ENCODE data around the gene AHCYL2. TPM values are rescaled to one million over a fixed set of nuclear protein-coding genes. Genes with fewer than 3 reads are reported as not detected.

The AHCYL2 gene
- total RNA-seq, 1 experiment from 2014 or later: 25.6 TPM

GRCh38 chr7:129341816-129342806 lies 117.3 kb downstream of the AHCYL2 start:
- peaks cover 18% of the 10 kb centered on the region for H3K4me1 Mint-ChIP-seq
- no peaks in the 10 kb centered on the region for H3K36me3 Mint-ChIP-seq
- no peak overlapping the region for H3K4me3 Mint-ChIP-seq
- POLR2A ChIA-PET: no interaction called here
- no peaks in the 10 kb centered on the region for H3K27me3 Mint-ChIP-seq (ENCODE audit: low read depth)
- ATAC-seq (no peak), DNase-seq (ENCODE audit: low spot score) (no peak)
- H3K27ac Mint-ChIP-seq: no peak overlapping the region
- no peak for TF ChIP-seq RELA (CRISPR knock-in tag; IDR thresholded peaks at IDR 0.05; ENCODE audit: borderline replicate concordance)
- TF ChIP-seq ESRRA (CRISPR knock-in tag; IDR thresholded peaks at IDR 0.05; ENCODE audit: borderline replicate concordance): no peak
- TF ChIP-seq, protein P1, sequence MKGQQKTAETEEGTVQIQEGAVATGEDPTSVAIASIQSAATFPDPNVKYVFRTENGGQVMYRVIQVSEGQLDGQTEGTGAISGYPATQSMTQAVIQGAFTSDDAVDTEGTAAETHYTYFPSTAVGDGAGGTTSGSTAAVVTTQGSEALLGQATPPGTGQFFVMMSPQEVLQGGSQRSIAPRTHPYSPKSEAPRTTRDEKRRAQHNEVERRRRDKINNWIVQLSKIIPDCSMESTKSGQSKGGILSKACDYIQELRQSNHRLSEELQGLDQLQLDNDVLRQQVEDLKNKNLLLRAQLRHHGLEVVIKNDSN (CRISPR knock-in tag; IDR thresholded peaks at IDR 0.05): no peak
- TF ChIP-seq SP1 (CRISPR knock-in tag; conservative IDR thresholded peaks at IDR 0.05): no peak
- TF ChIP-seq HMGXB4 (CRISPR knock-in tag; IDR thresholded peaks at IDR 0.05): no peak
- no peak for TF ChIP-seq NFE2L1 (CRISPR knock-in tag; IDR thresholded peaks at IDR 0.05)
- TF ChIP-seq ZBTB21 (CRISPR knock-in tag; IDR thresholded peaks at IDR 0.05; ENCODE audit: borderline replicate concordance): no peak
- TF ChIP-seq JUN (CRISPR knock-in tag; IDR thresholded peaks at IDR 0.05): no peak
- no peak for TF ChIP-seq ZNF232 (CRISPR knock-in tag; IDR thresholded peaks at IDR 0.05)
- CTCF ChIA-PET: interaction anchor here (0.6 to 2.1 kb wide), 33 partner anchors 8 to 488 kb away, joined by 3 to 25 read pairs (median 5); partner anchors contain the start of genes AHCYL2 and STRIP2
- H3K9me3 Mint-ChIP-seq: no peaks in the 10 kb centered on the region

- CTCF ChIA-PET: interaction anchor here (0.6 to 2.1 kb wide), 32 partner anchors 9 to 487 kb away, joined by 3 to 25 read pairs (median 5); partner anchors contain the start of genes AHCYL2 and STRIP2
- Mint-ChIP-seq H3K27ac (no peak overlapping the region), H3K27me3 (ENCODE audit: low read depth) (no peaks in the 10 kb centered on the region), H3K4me3 (no peak overlapping the region), H3K36me3 (no peaks in the 10 kb centered on the region), H3K4me1 (peaks cover 18% of the 10 kb centered on the region), H3K9me3 (no peaks in the 10 kb centered on the region)
- POLR2A ChIA-PET: no interaction called here
- ATAC-seq (no peak), DNase-seq (ENCODE audit: low spot score) (no peak)
- TF ChIP-seq, protein P2, sequence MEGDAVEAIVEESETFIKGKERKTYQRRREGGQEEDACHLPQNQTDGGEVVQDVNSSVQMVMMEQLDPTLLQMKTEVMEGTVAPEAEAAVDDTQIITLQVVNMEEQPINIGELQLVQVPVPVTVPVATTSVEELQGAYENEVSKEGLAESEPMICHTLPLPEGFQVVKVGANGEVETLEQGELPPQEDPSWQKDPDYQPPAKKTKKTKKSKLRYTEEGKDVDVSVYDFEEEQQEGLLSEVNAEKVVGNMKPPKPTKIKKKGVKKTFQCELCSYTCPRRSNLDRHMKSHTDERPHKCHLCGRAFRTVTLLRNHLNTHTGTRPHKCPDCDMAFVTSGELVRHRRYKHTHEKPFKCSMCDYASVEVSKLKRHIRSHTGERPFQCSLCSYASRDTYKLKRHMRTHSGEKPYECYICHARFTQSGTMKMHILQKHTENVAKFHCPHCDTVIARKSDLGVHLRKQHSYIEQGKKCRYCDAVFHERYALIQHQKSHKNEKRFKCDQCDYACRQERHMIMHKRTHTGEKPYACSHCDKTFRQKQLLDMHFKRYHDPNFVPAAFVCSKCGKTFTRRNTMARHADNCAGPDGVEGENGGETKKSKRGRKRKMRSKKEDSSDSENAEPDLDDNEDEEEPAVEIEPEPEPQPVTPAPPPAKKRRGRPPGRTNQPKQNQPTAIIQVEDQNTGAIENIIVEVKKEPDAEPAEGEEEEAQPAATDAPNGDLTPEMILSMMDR (IDR thresholded peaks at IDR 0.05): peak; percentile 25; the same call in 1 of the 2 replicates
- TF ChIP-seq, protein P3, sequence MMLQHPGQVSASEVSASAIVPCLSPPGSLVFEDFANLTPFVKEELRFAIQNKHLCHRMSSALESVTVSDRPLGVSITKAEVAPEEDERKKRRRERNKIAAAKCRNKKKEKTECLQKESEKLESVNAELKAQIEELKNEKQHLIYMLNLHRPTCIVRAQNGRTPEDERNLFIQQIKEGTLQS (CRISPR knock-in tag; conservative IDR thresholded peaks at IDR 0.05): no peak
Measured at GRCh38 chr7:129343099-129343700, 118.4 kb downstream of the AHCYL2 start.

GRCh38 chr7:129347330-129347729 lies 122.5 kb downstream of the AHCYL2 start:
- Mint-ChIP-seq H3K9me3 (no peaks in the 10 kb centered on the region), H3K4me3 (no peak overlapping the region), H3K27ac (peak overlapping the region; percentile 45; the same call in 1 of the 2 replicates), H3K4me1 (peaks cover 2% of the 10 kb centered on the region), H3K27me3 (ENCODE audit: low read depth) (no peaks in the 10 kb centered on the region), H3K36me3 (no peaks in the 10 kb centered on the region)
- TF ChIP-seq, protein P4, sequence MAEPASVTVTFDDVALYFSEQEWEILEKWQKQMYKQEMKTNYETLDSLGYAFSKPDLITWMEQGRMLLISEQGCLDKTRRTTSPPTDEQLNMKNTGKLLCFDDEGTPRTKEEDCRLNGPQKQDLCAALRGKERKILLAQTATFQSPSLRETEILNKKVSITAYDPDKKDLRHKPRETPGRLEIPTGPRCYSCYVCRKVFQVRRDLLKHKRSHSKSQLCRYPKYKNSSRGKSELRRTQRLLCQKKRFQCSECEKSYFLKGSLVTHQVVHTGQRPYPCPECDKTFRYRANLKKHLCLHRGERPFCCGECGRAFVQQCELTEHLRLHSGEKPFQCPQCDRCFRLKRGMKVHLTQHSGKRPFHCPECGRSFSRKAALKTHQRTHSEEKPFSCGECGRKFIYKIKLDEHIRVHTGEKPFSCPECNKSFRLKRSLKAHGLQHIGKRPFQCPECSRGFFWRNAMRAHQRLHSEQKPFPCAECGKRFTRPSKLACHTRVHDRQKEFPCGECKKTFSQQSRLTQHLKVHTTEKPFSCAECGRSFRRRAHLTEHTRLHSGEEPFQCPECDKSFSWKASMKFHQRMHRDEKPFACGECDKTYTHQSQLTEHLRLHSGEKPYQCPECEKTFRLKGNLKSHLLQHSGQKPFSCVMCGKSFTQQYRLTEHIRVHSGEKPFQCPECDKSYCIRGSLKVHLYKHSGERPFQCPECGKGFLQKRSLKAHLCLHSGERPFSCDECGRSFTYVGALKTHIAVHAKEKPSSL (CRISPR knock-in tag; conservative IDR thresholded peaks at IDR 0.05): no peak
- TF ChIP-seq, protein P5, sequence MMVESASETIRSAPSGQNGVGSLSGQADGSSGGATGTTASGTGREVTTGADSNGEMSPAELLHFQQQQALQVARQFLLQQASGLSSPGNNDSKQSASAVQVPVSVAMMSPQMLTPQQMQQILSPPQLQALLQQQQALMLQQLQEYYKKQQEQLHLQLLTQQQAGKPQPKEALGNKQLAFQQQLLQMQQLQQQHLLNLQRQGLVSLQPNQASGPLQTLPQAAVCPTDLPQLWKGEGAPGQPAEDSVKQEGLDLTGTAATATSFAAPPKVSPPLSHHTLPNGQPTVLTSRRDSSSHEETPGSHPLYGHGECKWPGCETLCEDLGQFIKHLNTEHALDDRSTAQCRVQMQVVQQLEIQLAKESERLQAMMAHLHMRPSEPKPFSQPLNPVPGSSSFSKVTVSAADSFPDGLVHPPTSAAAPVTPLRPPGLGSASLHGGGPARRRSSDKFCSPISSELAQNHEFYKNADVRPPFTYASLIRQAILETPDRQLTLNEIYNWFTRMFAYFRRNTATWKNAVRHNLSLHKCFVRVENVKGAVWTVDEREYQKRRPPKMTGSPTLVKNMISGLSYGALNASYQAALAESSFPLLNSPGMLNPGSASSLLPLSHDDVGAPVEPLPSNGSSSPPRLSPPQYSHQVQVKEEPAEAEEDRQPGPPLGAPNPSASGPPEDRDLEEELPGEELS (CRISPR knock-in tag; IDR thresholded peaks at IDR 0.05): no peak
- ChIA-PET CTCF (interaction anchor here (0.9 to 1.6 kb wide), 2 partner anchors 20 to 129 kb away, joined by 3 to 4 read pairs; no protein-coding TSS in a partner anchor), POLR2A (no interaction called here)
- ATAC-seq (no peak), DNase-seq (ENCODE audit: low spot score) (no peak)
